Epithelial cell of proximal tubule (primary cell): ENCODE results near the gene TMEM213. TPM values are rescaled to one million over a fixed set of nuclear protein-coding genes. Genes with fewer than 3 reads are reported as not detected.

ENCODE experiments used
- DNase-seq: peaks from one replicate; pipeline ENCODE4 v3.0.0-alpha.2; 2011; ENCODE audit warnings: low read depth
- H3K4me3 ChIP-seq: 2 replicates; pipeline ENCODE4 v1.5.1; 2011; ENCODE audit warnings: low read depth, mild to moderate bottlenecking, low read length
- total RNA-seq: library from RNA; depleted of rRNA; stranded (reverse); fragments of >200 nt; gene quantifications from 2 replicates; pipeline ENCODE4 v1.2.3, GENCODE V29; 2015
- TF ChIP-seq, protein P1 (sequence below): conservative IDR thresholded peaks from 2 replicates; pipeline ENCODE4 v1.5.1; 2012; ENCODE audit warnings: low read depth, mild to moderate bottlenecking, low read length

Gene TMEM213
- total RNA-seq, 1 donor from 2014 or later: not detected

DNA sequence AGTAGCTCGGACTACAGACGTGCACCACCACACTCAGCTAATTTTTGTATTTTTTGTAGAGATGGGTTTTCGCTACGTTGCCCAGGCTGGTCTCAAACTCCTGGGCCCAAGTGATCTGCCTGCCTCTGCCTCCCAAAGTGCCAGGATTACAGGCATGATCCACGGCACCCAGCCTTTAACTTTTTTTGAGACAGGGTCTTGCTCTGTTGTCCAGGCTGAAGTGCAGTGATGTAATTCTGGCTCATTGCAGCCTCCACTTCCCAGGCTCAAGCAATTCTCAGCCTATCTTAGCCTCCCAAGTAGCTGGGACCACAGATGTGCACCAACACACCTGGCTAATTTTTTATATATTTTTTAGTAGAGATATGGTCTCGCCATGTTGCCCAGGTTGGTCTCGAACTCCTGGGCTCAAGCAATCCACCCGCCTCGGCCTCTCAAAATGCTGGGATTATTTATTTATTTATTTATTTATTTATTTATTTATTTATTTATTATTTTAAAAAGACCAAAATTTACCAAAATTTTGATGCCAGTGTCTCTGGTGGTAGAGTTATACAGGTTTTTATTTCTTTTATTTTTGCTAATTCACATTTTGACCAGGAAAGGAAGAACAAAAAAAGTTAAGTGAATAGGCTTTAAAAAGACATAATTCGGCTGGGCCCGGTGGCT lies 25.2 kb downstream of the TMEM213 start:
- no peak for DNase-seq
- TF ChIP-seq, protein P1, sequence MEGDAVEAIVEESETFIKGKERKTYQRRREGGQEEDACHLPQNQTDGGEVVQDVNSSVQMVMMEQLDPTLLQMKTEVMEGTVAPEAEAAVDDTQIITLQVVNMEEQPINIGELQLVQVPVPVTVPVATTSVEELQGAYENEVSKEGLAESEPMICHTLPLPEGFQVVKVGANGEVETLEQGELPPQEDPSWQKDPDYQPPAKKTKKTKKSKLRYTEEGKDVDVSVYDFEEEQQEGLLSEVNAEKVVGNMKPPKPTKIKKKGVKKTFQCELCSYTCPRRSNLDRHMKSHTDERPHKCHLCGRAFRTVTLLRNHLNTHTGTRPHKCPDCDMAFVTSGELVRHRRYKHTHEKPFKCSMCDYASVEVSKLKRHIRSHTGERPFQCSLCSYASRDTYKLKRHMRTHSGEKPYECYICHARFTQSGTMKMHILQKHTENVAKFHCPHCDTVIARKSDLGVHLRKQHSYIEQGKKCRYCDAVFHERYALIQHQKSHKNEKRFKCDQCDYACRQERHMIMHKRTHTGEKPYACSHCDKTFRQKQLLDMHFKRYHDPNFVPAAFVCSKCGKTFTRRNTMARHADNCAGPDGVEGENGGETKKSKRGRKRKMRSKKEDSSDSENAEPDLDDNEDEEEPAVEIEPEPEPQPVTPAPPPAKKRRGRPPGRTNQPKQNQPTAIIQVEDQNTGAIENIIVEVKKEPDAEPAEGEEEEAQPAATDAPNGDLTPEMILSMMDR: no peak
- no peak overlapping the region for H3K4me3 ChIP-seq

DNA sequence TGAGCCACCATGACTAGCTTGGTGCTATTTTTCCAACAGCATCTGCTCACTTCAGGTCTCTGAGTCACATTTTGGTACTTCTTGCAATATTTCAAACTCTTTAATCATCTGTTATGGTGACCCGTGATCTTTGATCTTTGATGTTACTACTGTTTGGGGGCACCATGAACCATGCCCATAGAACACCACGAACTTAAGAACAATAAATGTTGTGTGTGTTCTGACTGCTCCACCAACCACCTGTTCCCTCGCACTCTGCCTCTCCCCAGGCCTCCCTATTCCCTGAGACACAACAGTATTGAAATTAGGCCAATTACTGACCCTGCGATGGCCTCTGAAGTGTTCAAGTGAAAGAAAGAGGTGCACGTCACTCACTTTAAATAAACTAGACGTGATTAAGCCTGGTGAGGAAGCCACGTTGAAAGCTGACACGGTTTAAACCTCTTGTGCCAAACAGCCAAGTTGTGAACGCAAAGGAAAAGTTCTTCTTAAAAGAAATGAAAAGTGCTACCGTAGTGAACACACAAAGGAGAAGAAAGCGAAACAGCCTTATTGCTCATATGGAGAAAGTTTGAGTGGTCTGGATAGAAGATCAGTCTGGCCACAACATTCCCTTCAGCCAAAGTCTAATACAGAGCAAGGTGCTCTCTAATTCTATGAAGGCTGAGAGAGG lies 27.4 kb downstream of the TMEM213 start:
- H3K4me3 ChIP-seq: no peak overlapping the region
- DNase-seq: no peak
- TF ChIP-seq, protein P1: no peak

DNA sequence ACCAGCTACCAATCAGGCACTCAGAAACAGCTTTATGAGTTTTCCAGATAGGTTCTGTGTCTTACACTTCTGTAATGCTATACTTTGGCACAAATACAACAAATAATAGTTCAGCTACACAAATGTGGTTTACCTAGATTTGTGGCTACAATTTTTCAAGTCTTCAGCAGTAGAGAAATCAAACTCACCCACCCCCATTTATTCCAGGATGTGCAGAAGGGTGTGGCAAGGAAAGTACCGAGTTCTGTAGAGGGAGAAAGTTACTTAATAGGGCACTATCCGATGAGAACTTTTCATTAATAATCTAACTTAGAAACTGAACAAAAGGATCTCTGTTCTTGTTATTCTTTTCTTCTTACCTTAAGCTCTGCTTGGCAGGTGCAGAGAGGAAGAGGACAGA lies 30.5 kb downstream of the TMEM213 start:
- no peak overlapping the region for H3K4me3 ChIP-seq
- DNase-seq: no peak
- TF ChIP-seq, protein P1: no peak

DNA sequence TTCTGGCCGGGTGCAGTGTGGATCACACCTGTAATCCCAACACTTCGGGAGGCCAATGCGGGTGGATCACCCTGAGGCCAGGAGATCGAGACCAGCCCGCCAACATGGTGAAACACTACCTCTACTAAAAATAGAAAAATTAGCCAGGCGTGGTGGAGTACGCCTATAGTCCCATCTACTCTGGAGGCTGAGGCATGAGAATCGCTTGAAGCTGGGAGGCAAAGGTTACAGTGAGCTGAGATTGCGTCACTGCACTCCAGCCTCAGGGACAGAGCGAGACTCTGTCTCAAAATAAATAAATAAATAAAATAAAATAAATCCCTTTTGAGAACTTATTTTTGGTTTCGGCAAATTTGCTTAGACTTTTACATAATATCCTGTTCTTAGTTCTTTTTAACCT lies 31.5 kb downstream of the TMEM213 start:
- TF ChIP-seq, protein P1: no peak
- DNase-seq: no peak

DNA sequence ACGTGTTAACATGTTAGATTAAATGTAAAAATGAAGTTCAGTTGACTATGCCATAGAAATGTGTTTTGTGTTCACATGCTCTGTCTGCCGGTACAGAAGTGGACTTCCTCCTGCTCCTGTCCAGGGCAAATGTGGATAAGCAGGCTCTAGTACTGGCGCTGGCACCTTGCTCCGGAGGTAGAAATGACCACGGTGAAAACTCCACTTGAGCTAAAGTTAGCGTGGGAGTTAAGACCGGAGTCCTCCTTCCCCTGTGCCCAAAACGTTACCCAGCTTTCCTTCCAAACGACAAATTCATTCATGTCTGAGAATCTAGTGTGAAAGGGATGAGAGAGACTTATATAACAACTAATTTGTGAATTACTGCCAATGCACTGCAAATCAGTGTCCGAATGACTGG lies 35.2 kb downstream of the TMEM213 start:
- H3K4me3 ChIP-seq: no peak overlapping the region
- TF ChIP-seq, protein P1: no peak
- no peak for DNase-seq

More for the DNA sequence above, 31.5 kb downstream of the TMEM213 start:
- H3K4me3 ChIP-seq: no peak overlapping the region

DNA sequence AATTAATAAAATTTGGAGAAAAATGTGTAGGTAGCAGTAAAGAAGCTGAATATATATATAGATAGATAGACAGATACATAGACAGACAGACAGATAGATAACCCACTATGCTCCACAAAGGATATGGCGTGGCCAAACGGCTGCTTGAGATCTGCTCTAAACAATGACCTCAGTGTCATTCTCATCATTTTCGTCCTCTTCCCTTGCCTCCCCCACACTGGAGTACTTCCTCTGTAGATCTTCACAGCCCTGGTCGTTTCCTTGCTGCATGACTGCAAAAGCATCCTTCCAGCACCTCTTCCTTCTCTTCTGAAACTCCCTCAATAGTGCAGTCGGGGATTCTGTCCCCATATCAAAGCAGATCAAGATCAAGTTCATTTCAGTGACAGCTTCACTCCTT lies 35.8 kb downstream of the TMEM213 start:
- TF ChIP-seq, protein P1: no peak
- no peak overlapping the region for H3K4me3 ChIP-seq
- DNase-seq: no peak

DNA sequence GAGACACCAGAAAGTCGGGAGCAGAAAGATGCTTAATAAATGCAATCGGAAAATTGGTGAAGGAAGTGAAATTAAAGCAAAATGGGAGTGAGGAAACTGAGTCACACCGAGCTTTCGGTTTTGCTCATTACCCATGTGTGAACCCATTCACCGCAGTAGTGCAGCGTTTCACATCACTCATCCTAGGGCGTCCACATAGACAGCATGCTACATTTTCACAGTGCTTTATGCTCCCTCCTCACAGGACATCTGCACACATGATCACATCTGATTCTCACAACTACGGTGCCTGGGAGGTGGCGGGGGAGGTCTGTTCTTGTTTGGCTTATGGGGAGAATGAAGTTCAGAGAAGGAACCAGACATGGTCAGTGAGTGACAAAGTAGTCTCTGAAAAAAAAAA lies 36.8 kb downstream of the TMEM213 start:
- no peak overlapping the region for H3K4me3 ChIP-seq
- no peak for DNase-seq
- TF ChIP-seq, protein P1: no peak
